ENCODE data around the gene BMP2K. TPM values are rescaled to one million over a fixed set of nuclear protein-coding genes. Genes with fewer than 3 reads are reported as not detected.

The BMP2K gene
- 28.4 and 53.5 TPM in 2 replicates for total RNA-seq (2014; rRNA removed; shearing (Covaris generic); ENCODE audit: low replicate concordance)

DNA sequence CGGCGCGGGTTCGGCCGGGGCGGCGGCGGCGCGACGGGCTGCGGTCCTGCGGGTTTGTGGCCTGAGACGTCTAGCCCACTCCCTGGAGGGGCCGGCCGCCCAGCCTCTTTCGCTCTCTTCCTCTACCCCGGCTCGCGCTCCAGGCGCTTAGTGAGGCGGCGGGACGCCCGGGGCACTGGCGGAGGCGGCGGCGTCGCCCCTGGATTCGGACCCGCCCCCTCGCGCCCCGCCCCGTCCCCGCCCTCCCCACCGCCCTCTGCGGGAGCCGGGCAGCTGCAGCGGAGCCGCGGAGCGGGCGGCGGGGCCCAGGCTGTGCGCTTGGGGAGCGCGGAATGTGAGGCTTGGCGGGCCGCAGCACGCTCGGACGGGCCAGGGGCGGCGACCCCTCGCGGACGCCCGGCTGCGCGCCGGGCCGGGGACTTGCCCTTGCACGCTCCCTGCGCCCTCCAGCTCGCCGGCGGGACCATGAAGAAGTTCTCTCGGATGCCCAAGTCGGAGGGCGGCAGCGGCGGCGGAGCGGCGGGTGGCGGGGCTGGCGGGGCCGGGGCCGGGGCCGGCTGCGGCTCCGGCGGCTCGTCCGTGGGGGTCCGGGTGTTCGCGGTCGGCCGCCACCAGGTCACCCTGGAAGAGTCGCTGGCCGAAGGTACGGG is at the start of gene BMP2K:
BMP2K (plus strand) TSS at position 272 of the 650 bp plus-strand sequence; CDS start at position 466, 194 bp downstream.
- in situ Hi-C loops (cut with HindIII; ENCODE audit: low pct_unique_long_range_greater_than_20kb, low sequenced_read_pairs), result no loop called here
- DNase-seq (ENCODE audit: low read depth), result no peak

DNA sequence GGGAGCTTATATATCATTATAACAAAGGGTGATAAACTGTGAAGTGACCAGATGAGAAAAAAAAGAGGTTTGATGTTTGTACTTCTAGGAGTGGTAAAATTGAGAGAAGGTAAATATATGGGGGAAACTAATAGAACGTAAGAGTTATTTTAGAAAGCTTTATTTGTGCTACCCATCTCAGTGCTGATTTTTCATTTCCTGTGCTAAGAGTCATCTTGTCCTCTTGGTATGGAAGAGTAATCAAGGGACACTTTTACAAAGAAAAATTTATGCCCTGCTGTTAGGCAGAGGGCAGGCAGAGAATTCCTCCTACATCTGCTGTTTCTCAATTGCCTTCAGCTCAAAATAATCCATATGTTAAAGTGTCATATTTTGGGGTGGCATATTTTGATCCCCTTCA is 49.6 kb upstream of the BMP2K start:
- no peak for DNase-seq (ENCODE audit: low read depth)
- in situ Hi-C loops (cut with HindIII; ENCODE audit: low pct_unique_long_range_greater_than_20kb, low sequenced_read_pairs), result no loop called here

DNA sequence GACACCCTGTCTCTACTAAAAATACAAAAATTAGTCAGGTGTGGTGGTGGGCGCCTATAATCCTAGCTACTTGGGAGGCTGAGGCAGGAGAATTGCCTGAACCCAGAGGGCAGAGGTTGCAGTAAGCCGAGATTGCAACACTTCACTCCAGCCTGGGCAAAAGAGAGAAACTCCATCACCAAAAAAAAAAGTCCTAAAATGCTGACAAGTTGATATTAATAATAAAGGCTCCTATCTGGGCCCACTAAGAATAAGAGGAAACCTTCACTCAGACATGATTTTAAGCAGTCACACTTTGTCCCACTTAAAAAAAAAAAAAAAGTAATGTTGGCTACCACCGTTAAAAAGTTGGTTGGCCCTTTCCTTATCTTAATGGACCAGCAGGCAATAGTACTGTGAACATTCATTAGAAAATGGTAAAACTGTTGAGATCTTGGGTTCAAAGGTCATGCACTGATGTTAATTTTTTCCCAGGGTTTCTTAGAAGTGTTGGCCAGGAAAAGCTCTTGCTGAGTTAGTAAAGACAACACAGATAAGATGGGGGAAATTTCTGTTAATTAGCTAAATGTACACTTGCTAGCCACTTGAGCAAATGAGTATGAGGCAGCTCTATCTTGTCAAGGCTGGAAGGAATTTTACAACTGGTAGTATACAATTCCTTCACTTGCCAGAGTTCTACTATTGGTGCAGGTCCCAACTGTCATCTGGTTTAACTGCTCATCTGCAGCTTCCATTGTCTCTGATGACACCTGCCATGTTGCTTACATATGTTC is 43.6 kb upstream of the BMP2K start:
- in situ Hi-C loops (cut with HindIII; ENCODE audit: low pct_unique_long_range_greater_than_20kb, low sequenced_read_pairs), result no loop called here
- no peak for DNase-seq (ENCODE audit: low read depth)

DNA sequence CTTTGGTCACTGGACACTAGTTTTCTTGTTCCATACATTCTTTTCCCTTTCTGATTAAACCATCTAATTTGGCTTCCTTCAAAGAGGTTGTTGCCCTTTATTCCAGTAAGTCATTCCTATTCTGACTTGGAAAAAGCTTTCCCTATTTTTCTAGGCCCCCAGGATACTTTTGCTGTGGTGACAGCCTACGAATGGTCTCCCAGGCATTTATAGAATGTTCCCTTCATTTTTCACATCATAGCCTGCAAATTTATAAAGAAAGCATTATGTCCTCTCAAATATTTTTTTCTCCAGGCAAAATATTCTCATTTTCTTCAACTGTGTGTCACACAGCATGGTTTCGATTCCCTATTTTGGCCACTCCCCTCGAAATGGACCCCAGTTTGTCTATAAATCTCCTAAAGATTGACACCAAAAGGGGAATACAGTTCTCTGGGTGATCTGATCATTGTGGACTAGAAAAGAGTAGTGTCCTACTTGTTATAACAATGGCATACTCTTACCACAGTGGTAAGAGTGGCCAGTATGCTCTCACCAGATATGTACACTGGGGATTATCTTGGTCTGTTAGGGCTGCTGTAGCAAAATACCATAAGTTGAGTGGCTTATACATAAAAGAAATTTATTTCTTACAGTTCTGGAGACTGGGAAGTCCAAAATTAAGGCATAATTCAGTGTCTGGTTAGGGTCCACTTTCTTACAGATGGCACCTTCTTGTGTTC is 41.5 kb upstream of the BMP2K start:
- in situ Hi-C loops (cut with HindIII; ENCODE audit: low pct_unique_long_range_greater_than_20kb, low sequenced_read_pairs), result no loop called here
- no peak for DNase-seq (ENCODE audit: low read depth)

DNA sequence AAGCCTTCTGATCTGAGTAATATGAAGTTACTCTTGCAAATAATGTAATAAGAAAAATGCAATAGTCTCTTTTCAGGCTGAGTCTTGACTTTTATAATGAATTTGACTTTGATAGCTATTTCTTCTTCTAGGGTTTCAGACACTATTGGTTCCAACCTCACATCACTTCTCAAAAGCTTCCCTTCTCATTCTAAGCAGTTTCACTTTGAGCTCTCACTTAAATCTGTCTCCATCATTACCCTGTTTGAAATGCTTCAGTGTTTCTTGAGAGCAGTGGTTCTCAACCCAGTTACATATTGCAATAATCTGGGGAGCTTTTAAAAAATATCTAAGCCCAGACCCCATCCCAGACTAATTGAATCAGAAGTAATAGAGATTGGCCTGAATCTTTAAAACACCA is 40.5 kb upstream of the BMP2K start:
- DNase-seq (ENCODE audit: low read depth), result no peak
- in situ Hi-C loops (cut with HindIII; ENCODE audit: low pct_unique_long_range_greater_than_20kb, low sequenced_read_pairs), result no loop called here

DNA sequence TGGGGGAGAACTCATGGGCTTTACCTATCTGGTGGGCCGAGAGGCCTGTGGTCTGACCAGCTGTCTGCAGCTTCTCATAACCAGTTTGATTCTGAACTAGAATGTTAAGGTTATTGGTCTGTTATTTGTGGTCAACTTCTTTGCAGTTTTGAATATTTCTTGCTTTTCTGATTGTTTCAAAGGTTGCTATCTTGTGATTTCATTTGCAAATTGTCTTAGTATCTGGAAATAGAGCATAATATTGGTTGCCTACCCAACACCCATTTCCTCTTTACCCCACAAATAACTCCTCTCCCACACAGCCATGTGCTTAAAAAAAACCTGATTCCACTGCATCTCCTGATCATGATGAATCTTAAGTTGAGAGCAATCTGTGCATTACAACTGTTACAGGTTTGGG is 39.1 kb upstream of the BMP2K start:
- in situ Hi-C loops (cut with HindIII; ENCODE audit: low pct_unique_long_range_greater_than_20kb, low sequenced_read_pairs), result no loop called here
- no peak for DNase-seq (ENCODE audit: low read depth)

DNA sequence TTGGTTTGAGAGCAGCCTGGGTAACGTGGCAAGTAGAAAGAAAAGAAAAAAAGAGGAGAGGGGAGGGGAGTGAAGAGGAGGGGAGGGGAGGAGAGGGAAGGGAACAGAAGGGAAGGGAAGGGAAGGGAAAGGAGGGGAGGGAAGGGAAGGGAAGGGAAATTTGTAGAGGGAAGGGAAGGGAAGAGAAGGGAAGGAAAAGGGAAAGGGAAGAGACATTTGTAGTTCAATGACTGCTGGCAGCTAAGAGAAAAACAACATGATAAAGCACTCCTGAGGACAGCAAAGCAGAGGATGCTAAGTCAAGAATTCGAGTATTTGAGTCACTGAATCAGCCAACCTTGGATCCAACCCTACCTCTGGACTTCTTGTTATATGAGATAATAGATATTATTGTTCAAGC is 38.2 kb upstream of the BMP2K start:
- no peak for DNase-seq (ENCODE audit: low read depth)
- in situ Hi-C loops (cut with HindIII; ENCODE audit: low pct_unique_long_range_greater_than_20kb, low sequenced_read_pairs), result no loop called here

DNA sequence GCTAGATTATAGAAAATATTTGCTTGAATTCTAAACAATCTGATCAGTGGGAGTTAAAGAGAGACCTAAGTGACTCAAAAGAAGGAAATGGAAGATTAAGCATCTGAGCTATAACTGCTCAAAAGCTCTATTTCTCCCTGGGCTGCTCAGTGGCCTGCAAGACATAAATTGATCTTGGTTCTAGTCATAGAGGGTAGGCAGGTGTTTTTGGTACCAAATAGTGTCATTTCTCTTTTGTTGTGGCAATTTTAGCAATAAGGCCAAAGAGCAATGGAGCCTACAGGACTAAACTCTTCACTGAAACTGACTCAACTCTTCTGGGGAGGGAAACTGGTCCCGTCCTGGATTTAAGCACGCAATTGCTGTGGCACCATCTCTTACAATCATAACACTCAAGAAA is 33.9 kb upstream of the BMP2K start:
- DNase-seq (ENCODE audit: low read depth), result no peak
- in situ Hi-C loops (cut with HindIII; ENCODE audit: low pct_unique_long_range_greater_than_20kb, low sequenced_read_pairs), result no loop called here

DNA sequence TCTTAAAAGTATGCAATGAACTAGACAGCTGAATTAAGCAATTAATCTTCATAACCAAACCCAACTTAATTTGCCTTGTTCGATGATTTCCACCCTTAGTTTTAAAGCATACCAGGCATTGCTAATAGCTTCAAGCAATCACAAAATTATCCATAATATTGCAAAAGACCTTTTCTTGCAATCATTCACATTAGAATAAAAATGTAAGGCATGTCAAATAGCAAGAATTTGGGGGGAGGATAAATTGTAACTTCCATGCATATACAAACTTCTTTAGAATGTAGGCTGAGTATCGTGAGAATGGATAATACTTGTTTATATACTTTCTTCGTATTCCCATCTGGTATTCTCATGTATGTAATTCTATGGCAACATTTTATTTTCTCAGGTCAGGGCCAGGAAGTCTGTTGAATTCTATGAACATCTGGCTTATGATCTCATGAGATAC is 28.7 kb upstream of the BMP2K start:
- in situ Hi-C loops (cut with HindIII; ENCODE audit: low pct_unique_long_range_greater_than_20kb, low sequenced_read_pairs), result no loop called here

DNA sequence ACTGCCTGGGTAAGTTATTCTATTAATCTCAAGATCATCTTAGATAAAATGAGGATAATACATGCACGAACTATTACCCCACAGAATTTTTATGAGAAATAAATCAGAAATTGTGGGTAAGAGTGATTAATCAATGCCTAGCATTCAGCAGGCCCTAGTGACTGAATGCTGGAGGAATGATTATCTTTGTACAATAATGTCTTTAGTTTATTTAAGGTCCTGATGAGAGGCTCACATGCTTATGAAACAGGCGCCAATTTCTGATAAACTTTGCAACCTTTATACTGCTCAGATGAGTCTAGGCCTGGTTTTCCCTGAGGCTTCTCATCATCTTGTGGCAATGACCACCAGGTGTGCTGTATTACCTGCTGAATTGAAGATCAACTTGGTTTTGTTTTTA is 27.8 kb upstream of the BMP2K start:
- in situ Hi-C loops (cut with HindIII; ENCODE audit: low pct_unique_long_range_greater_than_20kb, low sequenced_read_pairs), result no loop called here
- no peak for DNase-seq (ENCODE audit: low read depth)

More for the DNA sequence above, 28.7 kb upstream of the BMP2K start:
- DNase-seq (ENCODE audit: low read depth), result no peak

DNA sequence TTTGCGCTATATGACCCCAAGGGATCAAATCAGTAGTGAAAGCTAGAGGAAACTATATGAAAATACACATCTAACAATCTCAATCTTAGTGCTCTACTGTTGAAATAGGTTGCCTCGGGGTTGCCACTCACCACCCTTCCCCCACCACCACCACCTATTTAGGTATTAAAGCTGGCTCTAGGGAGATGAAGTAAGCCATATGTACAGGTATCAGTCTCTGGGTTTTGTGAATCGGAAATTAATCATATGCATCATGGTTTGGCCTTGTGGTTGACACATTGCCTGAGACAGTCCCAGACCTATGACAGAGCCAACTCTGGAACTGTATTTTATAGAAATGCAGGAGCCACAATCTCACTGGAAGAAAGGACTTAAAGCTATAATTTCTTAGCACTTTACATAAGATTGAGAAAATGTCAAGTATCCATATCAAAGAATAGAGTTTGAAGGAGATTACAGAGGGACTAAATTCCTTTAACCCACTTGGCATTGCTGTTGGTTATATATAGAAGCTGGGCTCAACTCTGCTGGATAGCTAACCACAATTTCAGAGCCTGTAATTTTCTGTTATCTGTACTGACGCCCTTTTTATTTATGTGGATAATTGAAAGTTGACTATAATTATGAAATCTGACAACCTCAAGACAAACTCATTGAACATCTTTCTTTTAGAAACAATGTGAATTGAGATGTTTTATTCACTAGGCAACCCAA is 26.7 kb upstream of the BMP2K start:
- in situ Hi-C loops (cut with HindIII; ENCODE audit: low pct_unique_long_range_greater_than_20kb, low sequenced_read_pairs), result no loop called here
- no peak for DNase-seq (ENCODE audit: low read depth)

DNA sequence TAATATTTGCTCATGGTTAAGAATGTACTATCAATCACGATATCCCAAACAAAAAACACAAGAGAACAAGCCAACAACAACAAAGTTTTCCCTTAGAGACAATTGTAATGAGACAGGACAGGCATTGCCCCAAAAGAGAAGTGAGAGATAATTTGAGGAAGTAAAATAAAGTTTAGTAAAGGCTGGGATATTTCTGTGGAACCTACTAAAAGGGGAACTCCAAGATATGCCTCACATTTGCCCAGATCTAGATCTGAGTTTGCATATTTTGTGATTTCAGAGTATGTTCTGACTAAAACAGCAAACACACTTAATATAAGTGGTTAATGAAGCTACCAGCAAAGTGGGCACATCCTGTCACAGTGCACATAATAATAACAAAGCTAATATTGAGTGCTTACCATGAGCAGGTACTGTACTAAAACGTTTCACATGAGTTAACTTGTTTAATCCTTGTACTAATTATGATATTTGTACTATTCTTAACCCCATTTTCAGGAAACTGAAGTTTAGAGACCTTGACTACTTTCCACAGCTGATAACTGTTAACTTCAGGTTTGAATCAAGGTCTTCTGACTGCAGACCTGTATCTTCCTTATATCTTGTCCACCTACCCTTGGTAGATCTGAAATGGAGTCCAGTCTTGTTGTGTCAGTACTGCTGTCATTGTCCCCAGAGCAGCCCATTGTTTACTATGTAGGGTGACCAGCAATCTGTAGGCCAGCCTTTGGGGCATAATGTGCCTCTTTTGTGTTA is 26.0 kb upstream of the BMP2K start:
- in situ Hi-C loops (cut with HindIII; ENCODE audit: low pct_unique_long_range_greater_than_20kb, low sequenced_read_pairs), result no loop called here
- DNase-seq (ENCODE audit: low read depth), result no peak

DNA sequence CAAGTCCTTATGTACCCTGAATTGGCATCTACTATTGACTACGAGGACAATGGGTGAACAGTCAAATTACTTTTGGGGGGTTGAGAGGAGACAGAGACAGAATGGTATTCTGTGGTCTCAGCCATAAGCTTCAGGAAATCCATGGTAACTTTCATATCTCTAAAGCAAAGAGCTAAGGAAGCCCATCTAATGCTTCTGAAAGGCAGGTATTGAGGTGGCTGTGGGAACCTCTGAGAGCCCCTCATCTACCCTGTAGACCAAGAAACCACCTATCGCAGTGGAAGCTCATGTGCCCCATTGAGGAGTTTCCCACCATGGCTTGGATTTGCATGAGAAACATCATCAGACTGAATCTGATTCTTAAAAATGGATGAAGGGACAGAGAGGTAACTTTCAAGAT is 23.1 kb upstream of the BMP2K start:
- in situ Hi-C loops (cut with HindIII; ENCODE audit: low pct_unique_long_range_greater_than_20kb, low sequenced_read_pairs), result no loop called here
- DNase-seq (ENCODE audit: low read depth), result no peak

DNA sequence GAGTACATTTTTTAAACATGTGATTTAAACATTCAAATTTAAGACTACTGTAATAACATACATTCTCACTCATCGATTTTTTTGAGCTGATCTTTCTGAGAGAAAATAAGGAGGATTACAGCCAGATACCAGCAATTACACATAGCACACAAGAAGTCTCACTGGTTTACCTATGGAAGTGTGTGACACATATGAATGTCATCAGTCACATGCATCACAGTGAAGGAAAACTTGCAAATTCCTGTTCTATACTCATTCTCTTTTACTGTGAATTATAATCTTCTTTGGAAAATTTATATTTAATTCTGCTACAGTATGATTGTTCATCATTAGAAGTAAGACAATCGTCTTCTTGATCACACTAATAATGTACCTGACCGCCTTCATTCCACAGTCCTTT is 21.3 kb upstream of the BMP2K start:
- DNase-seq (ENCODE audit: low read depth), result no peak
- in situ Hi-C loops (cut with HindIII; ENCODE audit: low pct_unique_long_range_greater_than_20kb, low sequenced_read_pairs), result no loop called here

DNA sequence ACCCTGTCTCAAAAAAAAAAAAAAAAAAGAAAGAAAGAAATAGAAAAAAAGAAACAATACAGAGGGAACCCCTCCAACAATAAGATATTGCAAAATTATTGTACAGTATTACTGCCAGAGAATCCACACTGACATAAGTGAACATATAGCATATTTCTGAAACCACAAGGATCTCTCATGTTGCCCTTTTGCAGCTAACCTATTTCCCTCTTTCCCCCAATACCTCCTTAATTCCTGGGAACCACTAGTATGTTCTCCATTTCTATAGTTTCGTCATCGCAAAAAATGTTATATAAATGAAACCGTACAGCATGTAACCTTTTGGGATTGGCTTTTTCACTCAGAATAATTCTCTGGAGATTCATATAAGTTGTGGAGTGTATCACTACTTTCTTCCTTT is 20.0 kb upstream of the BMP2K start:
- DNase-seq (ENCODE audit: low read depth), result no peak
- in situ Hi-C loops (cut with HindIII; ENCODE audit: low pct_unique_long_range_greater_than_20kb, low sequenced_read_pairs), result no loop called here

DNA sequence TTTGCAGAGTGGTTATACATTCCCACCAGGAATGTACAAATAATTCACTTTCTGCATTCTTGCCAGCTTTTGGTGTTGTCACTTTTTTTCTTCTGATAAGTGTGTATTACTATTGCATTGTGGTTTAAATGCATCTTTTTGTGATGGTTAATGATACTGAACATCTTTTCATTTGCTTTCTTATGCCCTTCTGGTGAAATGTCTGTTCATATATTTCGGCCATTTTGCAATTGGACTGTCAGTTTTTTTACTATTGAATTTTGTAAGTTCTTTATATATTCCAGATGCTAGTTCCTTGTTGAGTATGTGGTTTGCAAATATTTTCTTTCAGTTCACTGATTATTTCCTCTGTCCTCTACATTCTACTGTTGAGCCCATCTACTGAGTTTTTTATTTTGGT is 19.4 kb upstream of the BMP2K start:
- in situ Hi-C loops (cut with HindIII; ENCODE audit: low pct_unique_long_range_greater_than_20kb, low sequenced_read_pairs), result no loop called here
- DNase-seq (ENCODE audit: low read depth), result no peak

DNA sequence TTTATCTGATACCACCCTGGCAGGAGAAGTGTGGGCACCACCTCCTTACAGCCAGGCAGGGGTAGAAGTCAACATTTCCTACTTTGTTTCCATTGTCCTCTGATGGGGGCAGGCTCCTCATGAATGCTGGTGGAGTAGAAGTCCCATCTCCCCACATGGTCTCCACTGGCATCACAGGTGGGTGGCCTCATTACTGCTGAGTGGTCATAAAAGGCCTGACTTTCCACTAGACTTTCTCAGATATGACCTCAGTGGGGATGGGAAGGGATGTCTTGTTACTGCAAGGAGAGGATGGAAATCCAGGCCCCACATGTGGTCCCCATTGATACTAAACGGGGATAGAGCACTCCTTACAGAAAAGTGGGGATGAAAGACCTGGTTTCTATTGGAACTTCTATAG is 18.6 kb upstream of the BMP2K start:
- in situ Hi-C loops (cut with HindIII; ENCODE audit: low pct_unique_long_range_greater_than_20kb, low sequenced_read_pairs), result no loop called here
- DNase-seq (ENCODE audit: low read depth), result no peak

DNA sequence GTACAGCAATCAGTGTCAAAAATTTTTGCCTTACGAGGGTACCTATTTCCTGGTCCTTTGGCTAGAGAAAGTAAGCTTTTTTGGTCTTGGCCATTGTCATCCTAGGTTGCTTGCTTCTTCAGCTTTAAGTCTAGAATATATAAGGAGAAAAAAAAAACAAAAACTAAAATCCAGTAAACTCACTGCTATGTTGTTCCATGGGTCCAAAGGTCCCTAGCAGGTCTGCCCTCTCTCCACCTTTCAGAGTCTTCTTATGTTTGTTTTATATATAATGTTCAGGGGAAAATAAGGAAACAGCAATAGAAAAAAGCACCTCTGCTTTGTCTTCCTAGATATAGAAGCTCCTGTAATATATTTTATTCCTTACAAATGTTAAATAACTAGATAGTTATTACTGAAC is 18.1 kb upstream of the BMP2K start:
- DNase-seq (ENCODE audit: low read depth), result no peak
- in situ Hi-C loops (cut with HindIII; ENCODE audit: low pct_unique_long_range_greater_than_20kb, low sequenced_read_pairs), result no loop called here

All from Caki2 (cell line).